SK-N-SH (cell line): Measurements from ENCODE around the gene CBX8. TPM values are rescaled to one million over a fixed set of nuclear protein-coding genes. Genes with fewer than 3 reads are reported as not detected.

Experiments
- CTCF ChIA-PET: fragments of 300-600, 350-600 bp; formaldehyde crosslinking; extraction: SDS; loops from one replicate; lab custom pipeline; 2021; lab: Yijun Ruan, JAX
- POLR2A ChIA-PET: fragments of 350-600 bp; sonication (Branson Sonifier 250); formaldehyde crosslinking; extraction: SDS; loops from one replicate; lab custom pipeline; 2020; ENCODE audit warnings: antibody characterized with exemption, inconsistent platforms; lab: Yijun Ruan, JAX
- DNase-seq: peaks from one replicate; pipeline ENCODE4 v3.0.0; 2012
- H2AFZ ChIP-seq: fragments of 200-600 bp; sonication (generic); 2 replicates; pipeline ENCODE4 v1.8.1; 2016; ENCODE audit warnings: antibody characterized with exemption, mild to moderate bottlenecking, low read depth
- H3F3A ChIP-seq: fragments of 200-600 bp; sonication (generic); replicated peaks from 2 replicates; pipeline ENCODE3; 2016; ENCODE audit warnings: antibody characterized with exemption, mild to moderate bottlenecking; ENCODE audit not compliant: insufficient read depth
- H3K27ac ChIP-seq, 2 experiments: fragments of 200-500 bp in 1 of 2; fragments of 200-600 bp in 1 of 2; sonication (Bioruptor generic) in 1 of 2; sonication (generic), shearing (Covaris generic) in 1 of 2; 2 replicates each; pipeline versions ENCODE4 v1.5.1 to v1.6.1; 2014 to 2016; ENCODE audit warnings: low read depth in 2 of 2, inconsistent platforms in 1 of 2, low read length in 1 of 2, mild to moderate bottlenecking in 1 of 2, mixed read lengths in 1 of 2
- H3K27me3 ChIP-seq: fragments of 200-600 bp; sonication (generic), shearing (Covaris generic); 2 replicates; pipeline ENCODE4 v1.6.1; 2016; ENCODE audit warnings: mixed run types; ENCODE audit not compliant: insufficient read depth
- H3K36me3 ChIP-seq, 2 experiments: fragments of 200-500 bp in 1 of 2; fragments of 200-600 bp in 1 of 2; sonication (Bioruptor generic) in 1 of 2; sonication (generic) in 1 of 2; replicated peaks in 1 of 2; 2 replicates each; pipeline versions ENCODE3 to v1.5.1; 2014 to 2016; ENCODE audit warnings: low read length in 1 of 2, mild to moderate bottlenecking in 1 of 2; ENCODE audit not compliant: insufficient read depth in 2 of 2, control insufficient read depth in 1 of 2
- H3K4me1 ChIP-seq, 2 experiments: fragments of 200-500 bp in 1 of 2; fragments of 200-600 bp in 1 of 2; sonication (Bioruptor generic) in 1 of 2; sonication (generic), shearing (Covaris generic) in 1 of 2; 2 replicates each; pipeline versions ENCODE4 v1.5.1 to v1.6.1; 2014 to 2016; ENCODE audit warnings: low read depth in 1 of 2, low read length in 1 of 2, mixed run types in 1 of 2; ENCODE audit not compliant: insufficient read depth in 2 of 2, control insufficient read depth in 1 of 2
- H3K4me2 ChIP-seq: fragments of 200-600 bp; sonication (generic), shearing (Covaris generic); 2 replicates; pipeline ENCODE4 v1.6.1; 2017; ENCODE audit warnings: mixed run types
- H3K4me3 ChIP-seq, 2 experiments: fragments of 200-500 bp in 1 of 2; fragments of 200-600 bp in 1 of 2; sonication (Bioruptor generic) in 1 of 2; sonication (generic), shearing (Covaris generic) in 1 of 2; 2 replicates each; pipeline versions ENCODE4 v1.5.1 to v1.8.1; 2014 to 2016; ENCODE audit warnings: low read depth in 2 of 2, inconsistent platforms in 1 of 2, low read length in 1 of 2, mild to moderate bottlenecking in 1 of 2, mixed read lengths in 1 of 2, moderate library complexity in 1 of 2
- H3K79me2 ChIP-seq: fragments of 200-600 bp; sonication (generic); 2 replicates; pipeline ENCODE4 v1.8.1; 2017; ENCODE audit warnings: mild to moderate bottlenecking; ENCODE audit not compliant: insufficient read depth
- H3K9ac ChIP-seq: fragments of 200-600 bp; sonication (generic); 2 replicates; pipeline ENCODE4 v1.6.1; 2017; ENCODE audit warnings: mixed run types
- H3K9me2 ChIP-seq: fragments of 200-600 bp; sonication (generic); 2 replicates; pipeline ENCODE4 v1.6.1; 2017; ENCODE audit warnings: mixed run types
- H3K9me3 ChIP-seq: fragments of 200-600 bp; sonication (generic); 2 replicates; pipeline ENCODE4 v1.6.1; 2017; ENCODE audit warnings: mixed run types, mild to moderate bottlenecking, moderate library complexity
- H4K20me1 ChIP-seq: fragments of 200-600 bp; sonication (generic); 2 replicates; pipeline ENCODE4 v1.6.1; 2017; ENCODE audit warnings: mild to moderate bottlenecking, mixed run types; ENCODE audit not compliant: insufficient read depth
- EP300 ChIP-seq, 2 experiments: IDR thresholded peaks; 2 replicates each; pipeline versions ENCODE4 v1.4.0 to v1.6.1; 2012; ENCODE audit warnings: borderline replicate concordance in 1 of 2, low read depth in 1 of 2, low read length in 1 of 2
- FOXM1 ChIP-seq: IDR thresholded peaks from 2 replicates; pipeline ENCODE4 v1.4.0; 2012; ENCODE audit warnings: low read depth, mild to moderate bottlenecking
- JUND ChIP-seq: IDR thresholded peaks from 2 replicates; pipeline ENCODE4 v1.4.0; 2012
- MEF2A ChIP-seq: IDR thresholded peaks from 2 replicates; pipeline ENCODE4 v1.4.0; 2012; ENCODE audit warnings: low read depth, borderline replicate concordance
- NFIC ChIP-seq: IDR thresholded peaks from 2 replicates; pipeline ENCODE4 v1.4.0; 2012; ENCODE audit warnings: borderline replicate concordance
- RAD21 ChIP-seq: IDR thresholded peaks from 2 replicates; pipeline ENCODE4 v1.6.1; 2012; ENCODE audit warnings: mild to moderate bottlenecking, low read length
- RCOR1 ChIP-seq: fragments of 150-350 bp; IDR thresholded peaks from 2 replicates; pipeline ENCODE4 v1.6.1; 2017; ENCODE audit warnings: antibody characterized with exemption, low read length
- RFX5 ChIP-seq: IDR thresholded peaks from 2 replicates; pipeline ENCODE4 v1.6.1; 2012; ENCODE audit warnings: mild to moderate bottlenecking, improper control_type of control experiment, low read length
- TAF1 ChIP-seq: IDR thresholded peaks from 2 replicates; pipeline ENCODE4 v1.6.1; 2012; ENCODE audit warnings: low read depth, mild to moderate bottlenecking, low read length, moderate library complexity, borderline replicate concordance
- YY1 ChIP-seq: IDR thresholded peaks from 2 replicates; pipeline ENCODE4 v1.4.0; 2012; ENCODE audit warnings: low read depth, mild to moderate bottlenecking
- WGBS: methylation state at CpG from one replicate; pipeline ENCODE4 v1.1.6; 2017; ENCODE audit warnings: low lambda C conversion rate; 5-methylcytosine and 5-hydroxymethylcytosine counted together
- polyA plus RNA-seq, 3 experiments: library from polyadenylated mRNA; depleted of rRNA; stranded (reverse); fragments of >200 nt; gene quantifications; 2 replicates each; pipeline ENCODE4 v1.2.3, GENCODE V29; 2012
- TF ChIP-seq, protein P1 (sequence below): IDR thresholded peaks from 2 replicates; pipeline ENCODE4; 2012
- TF ChIP-seq, protein P2 (sequence below): IDR thresholded peaks from 2 replicates; pipeline ENCODE4 v1.4.0; 2012; ENCODE audit warnings: low read depth, borderline replicate concordance
- TF ChIP-seq, protein P3 (sequence below): fragments of 150-350 bp; IDR thresholded peaks from 2 replicates; pipeline ENCODE4 v1.6.1; 2016; ENCODE audit warnings: mild to moderate bottlenecking, low read depth, low read length
- TF ChIP-seq, protein P4 (sequence below): fragments of 200-600 bp; sonication (generic); IDR thresholded peaks from 2 replicates; pipeline ENCODE4 v1.6.1; 2017; ENCODE audit warnings: antibody characterized with exemption, mild to moderate bottlenecking, moderate library complexity

Gene CBX8
- polyA plus RNA-seq, 1 of the 3 experiments (the other 2 are of a cell fraction), result 2.9 TPM

DNA sequence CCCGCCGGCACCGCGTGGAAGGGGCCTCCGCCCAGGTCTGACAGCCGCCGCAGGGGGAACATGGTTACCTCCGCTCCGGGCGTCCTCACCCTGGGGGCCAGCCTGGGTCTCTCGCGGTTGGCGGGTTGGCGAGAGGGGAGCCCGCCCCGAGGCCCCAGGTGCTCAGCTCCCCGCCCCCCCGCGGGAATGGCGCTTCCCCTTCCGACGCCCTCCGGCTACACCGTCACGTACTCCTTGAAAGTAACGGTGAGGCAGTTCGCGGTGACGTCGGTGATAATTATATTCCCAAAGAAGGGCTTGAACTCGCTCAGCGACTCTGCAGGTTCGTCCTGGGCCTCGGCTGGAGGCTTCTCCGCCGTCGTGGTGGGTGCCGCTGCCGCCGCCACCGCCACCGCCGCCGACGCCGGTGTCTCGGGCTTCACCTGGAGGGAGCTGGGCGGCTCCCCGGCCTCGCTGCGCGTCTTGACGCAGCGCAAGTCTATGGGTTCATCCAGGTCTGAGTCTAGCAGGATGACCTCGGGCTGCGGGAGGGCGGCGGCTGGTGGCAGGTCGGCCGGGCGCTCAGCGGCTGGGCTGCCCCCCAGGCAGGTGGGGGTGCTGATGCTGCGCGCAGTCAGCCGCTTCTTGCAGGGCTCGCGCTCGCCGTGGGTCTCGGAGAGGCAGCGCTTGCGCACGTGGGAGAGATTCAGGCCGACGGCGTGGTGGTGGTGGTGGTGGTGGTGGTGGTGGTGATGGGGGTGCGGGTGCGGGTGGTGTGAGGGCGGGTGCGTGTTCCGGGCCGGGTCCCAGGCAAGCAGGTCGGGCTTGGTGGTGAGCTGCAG, 37.1 kb upstream of the CBX8 start (continued):
- TF ChIP-seq, protein P1, sequence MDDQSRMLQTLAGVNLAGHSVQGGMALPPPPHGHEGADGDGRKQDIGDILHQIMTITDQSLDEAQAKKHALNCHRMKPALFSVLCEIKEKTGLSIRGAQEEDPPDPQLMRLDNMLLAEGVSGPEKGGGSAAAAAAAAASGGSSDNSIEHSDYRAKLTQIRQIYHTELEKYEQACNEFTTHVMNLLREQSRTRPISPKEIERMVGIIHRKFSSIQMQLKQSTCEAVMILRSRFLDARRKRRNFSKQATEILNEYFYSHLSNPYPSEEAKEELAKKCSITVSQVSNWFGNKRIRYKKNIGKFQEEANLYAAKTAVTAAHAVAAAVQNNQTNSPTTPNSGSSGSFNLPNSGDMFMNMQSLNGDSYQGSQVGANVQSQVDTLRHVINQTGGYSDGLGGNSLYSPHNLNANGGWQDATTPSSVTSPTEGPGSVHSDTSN, result no peak

DNA sequence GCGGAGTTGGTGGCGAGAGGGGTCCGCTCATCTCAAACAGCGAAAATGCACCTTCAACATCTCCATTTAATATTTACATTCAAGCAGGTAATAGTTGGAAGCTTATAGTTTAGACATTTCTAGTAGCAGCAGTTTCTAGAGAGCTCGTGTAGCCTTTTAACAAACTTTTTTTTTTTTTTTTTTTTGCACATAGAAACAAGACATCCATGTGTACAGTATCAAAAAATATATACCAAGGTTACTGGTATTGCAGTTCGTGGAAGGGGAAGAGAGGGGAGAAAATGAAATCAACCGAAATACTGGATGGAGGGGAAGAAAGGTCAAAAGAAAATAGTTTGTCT, 36.2 kb upstream of the CBX8 start:
- no peaks in the 10 kb centered on the region for H3K9me2 ChIP-seq
- H3K27me3 ChIP-seq, result no peaks in the 10 kb centered on the region
- no peaks in the 10 kb centered on the region for H3K9me3 ChIP-seq
- no peak overlapping the region for H3K27ac ChIP-seq
- peaks cover 43% of the 10 kb centered on the region for H4K20me1 ChIP-seq
- TF ChIP-seq FOXM1 (no peak), TAF1 (no peak), RCOR1 (no peak), EP300 (IDR thresholded peaks at IDR 0.05; ENCODE audit: borderline replicate concordance in 1 of 2, low read depth in 1 of 2, low read length in 1 of 2) (no peak), RFX5 (no peak), RAD21 (no peak), YY1 (no peak), JUND (no peak), NFIC (no peak), MEF2A (no peak)
- TF ChIP-seq, protein P2, sequence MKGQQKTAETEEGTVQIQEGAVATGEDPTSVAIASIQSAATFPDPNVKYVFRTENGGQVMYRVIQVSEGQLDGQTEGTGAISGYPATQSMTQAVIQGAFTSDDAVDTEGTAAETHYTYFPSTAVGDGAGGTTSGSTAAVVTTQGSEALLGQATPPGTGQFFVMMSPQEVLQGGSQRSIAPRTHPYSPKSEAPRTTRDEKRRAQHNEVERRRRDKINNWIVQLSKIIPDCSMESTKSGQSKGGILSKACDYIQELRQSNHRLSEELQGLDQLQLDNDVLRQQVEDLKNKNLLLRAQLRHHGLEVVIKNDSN, result no peak
- TF ChIP-seq, protein P3, sequence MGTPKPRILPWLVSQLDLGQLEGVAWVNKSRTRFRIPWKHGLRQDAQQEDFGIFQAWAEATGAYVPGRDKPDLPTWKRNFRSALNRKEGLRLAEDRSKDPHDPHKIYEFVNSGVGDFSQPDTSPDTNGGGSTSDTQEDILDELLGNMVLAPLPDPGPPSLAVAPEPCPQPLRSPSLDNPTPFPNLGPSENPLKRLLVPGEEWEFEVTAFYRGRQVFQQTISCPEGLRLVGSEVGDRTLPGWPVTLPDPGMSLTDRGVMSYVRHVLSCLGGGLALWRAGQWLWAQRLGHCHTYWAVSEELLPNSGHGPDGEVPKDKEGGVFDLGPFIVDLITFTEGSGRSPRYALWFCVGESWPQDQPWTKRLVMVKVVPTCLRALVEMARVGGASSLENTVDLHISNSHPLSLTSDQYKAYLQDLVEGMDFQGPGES, result no peak
- TF ChIP-seq, protein P4, sequence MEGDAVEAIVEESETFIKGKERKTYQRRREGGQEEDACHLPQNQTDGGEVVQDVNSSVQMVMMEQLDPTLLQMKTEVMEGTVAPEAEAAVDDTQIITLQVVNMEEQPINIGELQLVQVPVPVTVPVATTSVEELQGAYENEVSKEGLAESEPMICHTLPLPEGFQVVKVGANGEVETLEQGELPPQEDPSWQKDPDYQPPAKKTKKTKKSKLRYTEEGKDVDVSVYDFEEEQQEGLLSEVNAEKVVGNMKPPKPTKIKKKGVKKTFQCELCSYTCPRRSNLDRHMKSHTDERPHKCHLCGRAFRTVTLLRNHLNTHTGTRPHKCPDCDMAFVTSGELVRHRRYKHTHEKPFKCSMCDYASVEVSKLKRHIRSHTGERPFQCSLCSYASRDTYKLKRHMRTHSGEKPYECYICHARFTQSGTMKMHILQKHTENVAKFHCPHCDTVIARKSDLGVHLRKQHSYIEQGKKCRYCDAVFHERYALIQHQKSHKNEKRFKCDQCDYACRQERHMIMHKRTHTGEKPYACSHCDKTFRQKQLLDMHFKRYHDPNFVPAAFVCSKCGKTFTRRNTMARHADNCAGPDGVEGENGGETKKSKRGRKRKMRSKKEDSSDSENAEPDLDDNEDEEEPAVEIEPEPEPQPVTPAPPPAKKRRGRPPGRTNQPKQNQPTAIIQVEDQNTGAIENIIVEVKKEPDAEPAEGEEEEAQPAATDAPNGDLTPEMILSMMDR, result no peak
- WGBS, result 92% methylated on average over 7 of the region's 7 CpGs
- DNase-seq, result no peak
- ChIA-PET POLR2A (no interaction called here), CTCF (interaction anchor here (0.6 to 7.1 kb wide), 8 partner anchors 10 to 153 kb away, joined by 3 to 65 read pairs (median 18); partner anchors contain the start of gene CBX4)
- no peak overlapping the region for H3K4me2 ChIP-seq
- peaks cover 15 to 28% of the 10 kb centered on the region in 2 experiments for H3K36me3 ChIP-seq
- no peak overlapping the region for H2AFZ ChIP-seq
- H3K4me3 ChIP-seq, result no peak overlapping the region
- peaks cover 33% of the 10 kb centered on the region for H3K79me2 ChIP-seq
- H3K4me1 ChIP-seq, result peaks cover 15 to 56% of the 10 kb centered on the region in 2 experiments
- H3F3A ChIP-seq, result peaks cover 21% of the 10 kb centered on the region
- H3K9ac ChIP-seq, result no peak overlapping the region
